ENCODE measurements around the gene IFI16. TPM values are rescaled to one million over a fixed set of nuclear protein-coding genes. Genes with fewer than 3 reads are reported as not detected.
A peak's percentile ranks its signal among the peaks of the same experiment; 100 is the strongest.

IFI16 gene
- total RNA-seq, result 15.5 TPM

DNA sequence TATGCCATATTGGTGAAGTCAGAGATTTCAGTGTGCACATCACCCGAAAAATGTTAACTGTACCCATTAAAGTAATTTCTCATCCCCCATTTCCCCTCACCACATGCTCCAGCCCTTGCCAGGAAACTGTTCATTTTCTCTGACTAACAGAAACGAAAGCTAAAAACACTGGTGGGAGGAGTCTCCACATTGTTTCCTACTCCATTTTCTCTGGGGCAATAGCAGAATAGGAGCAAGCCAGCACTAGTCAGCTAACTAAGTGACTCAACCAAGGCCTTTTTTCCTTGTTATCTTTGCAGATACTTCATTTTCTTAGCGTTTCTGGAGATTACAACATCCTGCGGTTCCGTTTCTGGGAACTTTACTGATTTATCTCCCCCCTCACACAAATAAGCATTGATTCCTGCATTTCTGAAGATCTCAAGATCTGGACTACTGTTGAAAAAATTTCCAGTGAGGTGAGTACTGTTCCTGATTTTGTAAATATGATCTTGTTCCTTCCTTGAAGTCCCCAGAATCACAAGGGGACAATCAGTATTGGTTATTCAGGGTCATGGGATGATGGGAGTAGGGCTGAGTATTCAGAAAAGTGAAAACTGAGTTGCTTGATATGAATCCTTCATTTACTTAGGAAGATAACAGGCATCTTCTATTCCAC lies at the start of gene IFI16:
IFI16 (plus strand) TSS at position 204 of the 658 bp plus-strand sequence. CDS start 4,774 bp downstream, outside the sequence.
- FAIRE-seq (no peak), DNase-seq (ENCODE audit: low spot score in 2 of 2) (peak in 1 of 2 donors; percentile 32)

DNA sequence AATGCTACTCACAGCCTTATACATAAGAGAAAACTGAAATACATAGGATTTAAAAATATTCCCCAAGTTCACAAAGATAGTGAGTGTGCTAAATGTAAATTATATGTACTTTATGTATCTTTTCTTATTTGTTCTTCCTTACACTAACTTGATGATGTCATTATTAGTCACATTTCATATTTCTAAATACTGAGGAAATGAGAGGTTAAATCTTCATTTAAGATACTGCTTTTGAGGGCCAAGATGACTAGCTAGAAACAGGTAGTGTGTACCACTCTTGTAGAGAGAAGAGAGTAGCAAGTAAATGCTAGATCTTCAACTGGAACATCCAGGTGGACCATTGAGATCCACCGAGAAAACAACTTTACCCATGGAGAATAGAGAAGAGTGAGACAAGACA lies 48.5 kb upstream of the IFI16 start:
- no peak for FAIRE-seq

DNA sequence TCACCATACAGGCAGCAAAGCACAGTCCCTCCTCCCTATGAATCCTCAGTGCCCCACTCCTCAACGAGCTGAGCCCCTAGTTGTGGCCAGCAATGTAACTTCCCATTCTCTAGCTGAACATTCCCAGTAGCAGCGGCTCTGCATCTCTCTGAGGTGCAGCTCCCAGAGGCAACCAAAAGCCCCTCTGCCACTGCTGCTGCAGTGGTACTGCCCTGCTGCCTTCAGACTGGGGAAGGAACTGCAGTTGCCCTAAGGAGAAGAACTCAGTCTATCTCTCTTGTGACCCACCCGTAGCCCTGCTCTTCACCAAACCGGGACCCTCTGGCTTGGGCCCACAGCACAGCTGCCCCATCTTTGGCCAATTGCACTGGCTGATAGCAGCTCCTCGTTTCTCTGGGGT lies 46.7 kb upstream of the IFI16 start:
- DNase-seq (ENCODE audit: low spot score in 2 of 2) (no peak), FAIRE-seq (no peak)

More for the DNA sequence above, 48.5 kb upstream of the IFI16 start:
- DNase-seq (ENCODE audit: low spot score in 2 of 2), result no peak

DNA sequence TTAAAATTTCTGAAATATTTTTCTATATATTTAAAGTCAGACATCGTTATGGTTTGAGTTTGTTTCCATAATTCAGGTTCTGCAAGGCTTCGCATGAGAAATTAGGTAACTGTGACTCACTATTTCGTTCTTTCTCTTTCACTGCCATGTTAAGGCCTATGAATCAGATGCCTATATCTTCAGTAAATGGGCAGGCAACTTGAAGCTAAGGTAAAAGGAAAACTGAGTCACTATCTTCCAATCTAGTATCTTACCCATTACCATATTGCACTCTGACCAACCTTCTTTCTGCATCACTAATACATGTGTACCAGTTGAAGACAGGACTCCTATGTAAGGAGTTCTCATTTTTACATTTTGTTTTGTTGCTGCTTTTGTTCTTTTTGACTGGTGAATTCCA lies 40.5 kb upstream of the IFI16 start:
- DNase-seq (ENCODE audit: low spot score in 2 of 2), result no peak
- no peak for FAIRE-seq

DNA sequence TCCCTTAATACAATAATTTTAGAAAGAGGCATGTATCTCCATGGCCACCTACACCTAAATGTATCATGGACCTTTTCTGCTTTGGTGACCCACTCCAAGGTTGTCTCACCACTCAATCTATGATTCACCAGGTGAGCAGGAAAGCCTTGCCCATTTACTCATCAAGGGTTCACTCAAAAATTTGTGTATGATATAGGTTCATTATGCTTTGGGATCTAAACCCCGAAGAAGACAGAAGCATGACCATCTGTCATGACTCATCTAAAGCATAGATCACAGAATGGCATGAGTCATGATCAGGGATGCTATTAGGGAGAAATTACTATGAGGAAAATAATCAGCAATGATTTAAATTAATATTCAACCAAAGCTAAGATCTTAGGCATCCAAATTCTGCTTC lies 39.9 kb upstream of the IFI16 start:
- no peak for FAIRE-seq
- DNase-seq (ENCODE audit: low spot score in 2 of 2), result no peak

DNA sequence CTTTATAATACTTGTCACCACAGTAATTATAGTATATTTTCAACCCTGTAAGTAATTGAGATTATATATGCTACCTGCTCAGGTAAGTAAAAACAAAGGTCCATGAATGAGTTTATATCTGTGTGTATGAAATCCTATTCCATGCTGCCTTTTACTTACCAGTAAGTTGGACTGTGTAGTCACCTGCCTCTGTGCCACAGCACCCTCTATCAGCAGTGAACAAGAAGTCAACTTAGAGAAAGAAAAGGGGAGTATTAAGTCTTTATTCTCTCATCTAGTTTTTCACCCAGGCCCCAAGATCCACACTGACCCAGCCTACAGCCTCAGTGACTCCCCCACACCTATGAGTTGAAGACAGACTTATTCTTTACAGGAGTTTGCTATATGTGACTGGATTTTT lies 36.9 kb upstream of the IFI16 start:
- DNase-seq (ENCODE audit: low spot score in 2 of 2) (no peak), FAIRE-seq (no peak)

DNA sequence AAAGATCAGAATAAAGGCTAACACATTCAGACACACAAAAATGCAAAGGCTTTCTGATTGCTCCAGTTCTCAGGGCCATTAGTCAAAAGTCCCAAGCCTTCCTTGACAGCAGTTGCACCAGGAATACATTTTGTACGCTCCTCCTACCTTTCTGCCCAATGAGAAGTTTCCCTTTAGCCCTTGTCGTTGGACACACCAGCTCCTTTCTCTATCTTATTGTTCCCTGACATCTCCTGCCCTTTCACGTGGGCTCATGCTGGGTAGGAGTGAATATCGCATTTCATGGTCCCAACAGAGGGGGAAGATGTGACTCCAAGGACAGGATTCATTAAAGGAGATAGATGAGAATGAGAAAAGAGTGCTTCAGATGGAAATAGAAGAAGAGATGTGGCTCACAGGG lies 33.5 kb upstream of the IFI16 start:
- FAIRE-seq (no peak), DNase-seq (ENCODE audit: low spot score in 2 of 2) (no peak)

DNA sequence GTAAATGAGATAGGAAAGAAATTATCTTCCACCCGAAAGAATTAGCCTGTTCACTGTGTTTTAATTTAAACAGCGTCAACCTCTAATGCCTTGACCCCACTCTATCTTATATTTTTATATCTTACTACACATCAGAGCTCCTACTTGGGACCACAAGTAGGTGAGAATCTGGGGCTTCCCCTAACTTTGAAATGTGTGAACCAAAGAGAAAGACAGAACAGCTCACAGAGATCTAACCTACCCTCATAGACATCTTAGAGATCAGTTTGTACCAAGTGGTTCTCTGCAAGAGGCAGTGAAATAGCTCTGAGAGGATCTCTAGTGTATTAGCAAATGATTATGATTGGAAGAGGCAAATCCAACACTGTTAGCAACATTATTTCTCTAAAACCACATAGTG lies 31.0 kb upstream of the IFI16 start:
- FAIRE-seq (no peak), DNase-seq (ENCODE audit: low spot score in 2 of 2) (no peak)

DNA sequence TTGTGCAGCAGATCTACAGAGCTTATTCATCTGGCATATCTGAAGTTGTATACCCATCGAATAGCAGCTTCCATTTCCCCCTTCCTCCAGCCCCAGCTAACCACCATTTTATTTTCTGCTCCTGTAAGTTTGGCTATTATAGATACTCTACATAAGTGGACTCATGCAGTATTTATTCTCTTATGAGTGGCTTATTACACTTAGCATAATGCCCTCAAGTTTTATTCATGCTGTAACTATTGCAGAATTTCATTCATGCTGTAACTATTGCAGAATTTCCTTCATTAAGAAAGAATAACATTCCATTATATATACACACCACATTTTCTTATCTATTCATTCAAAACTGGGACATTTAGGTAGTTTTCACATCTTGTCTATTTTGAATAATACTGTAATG lies 30.5 kb upstream of the IFI16 start:
- FAIRE-seq (no peak), DNase-seq (ENCODE audit: low spot score in 2 of 2) (no peak)

DNA sequence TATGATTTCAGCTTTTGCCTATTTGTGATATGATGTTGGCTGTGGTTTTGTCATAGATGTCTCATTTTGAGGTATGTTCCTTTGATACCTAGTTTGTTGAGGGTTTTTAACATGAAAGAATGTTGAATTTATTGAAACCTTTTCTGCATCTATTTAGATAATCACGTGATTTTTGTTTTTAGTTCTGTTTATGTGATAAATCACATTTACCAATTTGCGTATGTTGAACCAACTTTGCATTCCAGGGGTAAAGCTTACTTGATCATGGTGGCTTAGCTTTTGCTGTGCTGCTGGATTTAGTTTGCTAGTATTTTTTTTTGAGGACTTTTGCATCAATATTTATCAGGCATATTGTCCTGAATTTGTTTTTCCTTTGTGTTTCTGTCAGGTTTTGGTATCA lies 26.5 kb upstream of the IFI16 start:
- no peak for FAIRE-seq

DNA sequence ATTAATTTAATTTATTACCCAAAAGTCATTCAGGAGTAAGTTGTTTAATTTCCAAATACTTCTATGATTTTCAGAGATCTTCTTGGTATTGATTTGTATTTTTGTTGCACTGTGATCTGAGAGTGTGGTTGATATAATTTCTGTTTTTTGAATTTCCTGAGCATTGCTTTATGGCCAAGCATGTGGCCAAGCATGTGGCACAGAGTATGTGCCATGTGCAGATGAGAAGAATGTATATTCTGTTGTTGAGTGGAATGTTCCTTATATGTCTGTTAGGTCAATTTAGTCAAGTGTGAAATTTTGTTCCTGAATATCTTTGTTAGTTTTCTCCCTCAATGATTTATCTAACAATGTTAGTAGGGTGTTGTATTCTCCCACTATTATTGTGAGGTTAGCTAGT lies 25.3 kb upstream of the IFI16 start:
- DNase-seq (ENCODE audit: low spot score in 2 of 2) (no peak), FAIRE-seq (no peak)

More for the DNA sequence above, 26.5 kb upstream of the IFI16 start:
- no peak for DNase-seq (ENCODE audit: low spot score in 2 of 2)

DNA sequence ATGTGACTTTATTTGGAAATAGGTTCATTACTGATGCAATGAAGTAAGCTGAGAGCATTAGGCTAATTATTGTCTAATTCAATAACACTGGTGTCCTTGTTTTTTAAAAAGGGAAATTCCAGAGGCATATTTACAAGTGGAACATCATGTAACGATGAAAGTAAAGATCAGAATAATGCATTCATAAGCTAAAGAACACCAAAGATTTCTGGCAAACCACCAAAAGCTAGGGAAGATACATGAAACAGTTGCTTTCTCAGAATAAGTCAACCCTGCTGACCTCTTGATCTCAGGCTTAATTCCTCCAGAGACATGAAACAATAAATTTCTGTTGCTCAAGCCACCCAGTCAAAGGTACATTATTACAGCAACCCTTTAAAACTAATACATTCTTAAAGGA lies 20.3 kb upstream of the IFI16 start:
- FAIRE-seq (no peak), DNase-seq (ENCODE audit: low spot score in 2 of 2) (no peak)

DNA sequence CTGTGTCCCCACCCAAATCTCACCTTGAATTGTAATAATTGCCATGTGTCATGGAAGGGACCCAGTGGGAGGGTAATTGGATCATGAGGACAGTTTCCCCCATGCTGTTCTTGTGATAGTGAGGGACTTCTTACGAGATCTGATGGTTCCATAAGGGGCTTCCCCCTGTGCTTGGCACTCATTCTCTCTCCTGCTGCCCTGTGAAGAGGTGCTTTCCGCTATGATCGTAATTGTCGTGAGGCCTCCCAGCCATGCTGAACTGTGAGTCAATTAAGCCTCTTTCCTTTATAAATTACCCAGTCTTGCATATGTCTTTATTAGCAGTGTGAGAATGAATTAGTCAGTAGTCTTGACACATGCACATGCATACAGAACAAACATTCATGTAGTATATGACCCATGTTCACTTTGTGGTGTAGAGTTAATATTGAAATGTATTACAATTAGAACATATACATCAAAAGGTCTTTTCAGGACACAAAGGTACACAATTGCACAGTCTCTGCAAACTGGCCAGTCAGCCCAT lies 16.9 kb upstream of the IFI16 start:
- FAIRE-seq (no peak), DNase-seq (ENCODE audit: low spot score in 2 of 2) (no peak)

DNA sequence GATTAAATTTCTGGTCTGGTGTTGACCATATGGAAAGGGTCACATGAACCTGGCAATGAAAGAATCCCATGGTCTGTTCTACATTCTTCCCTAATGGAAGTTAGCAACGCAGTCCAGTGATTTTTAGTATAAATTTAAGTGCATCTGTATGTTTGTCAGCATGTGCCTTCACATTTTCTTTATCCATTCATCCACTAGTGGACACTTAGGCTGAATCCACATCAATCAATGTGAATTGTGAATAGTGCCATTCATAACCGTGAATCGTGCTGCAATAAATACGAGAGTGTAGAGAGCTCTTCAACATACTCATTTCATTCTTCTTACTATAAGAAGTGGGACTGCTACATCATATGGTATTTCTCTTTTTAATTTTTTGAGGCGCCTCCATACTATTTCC lies 12.7 kb upstream of the IFI16 start:
- DNase-seq (ENCODE audit: low spot score in 2 of 2), result no peak
- no peak for FAIRE-seq

DNA sequence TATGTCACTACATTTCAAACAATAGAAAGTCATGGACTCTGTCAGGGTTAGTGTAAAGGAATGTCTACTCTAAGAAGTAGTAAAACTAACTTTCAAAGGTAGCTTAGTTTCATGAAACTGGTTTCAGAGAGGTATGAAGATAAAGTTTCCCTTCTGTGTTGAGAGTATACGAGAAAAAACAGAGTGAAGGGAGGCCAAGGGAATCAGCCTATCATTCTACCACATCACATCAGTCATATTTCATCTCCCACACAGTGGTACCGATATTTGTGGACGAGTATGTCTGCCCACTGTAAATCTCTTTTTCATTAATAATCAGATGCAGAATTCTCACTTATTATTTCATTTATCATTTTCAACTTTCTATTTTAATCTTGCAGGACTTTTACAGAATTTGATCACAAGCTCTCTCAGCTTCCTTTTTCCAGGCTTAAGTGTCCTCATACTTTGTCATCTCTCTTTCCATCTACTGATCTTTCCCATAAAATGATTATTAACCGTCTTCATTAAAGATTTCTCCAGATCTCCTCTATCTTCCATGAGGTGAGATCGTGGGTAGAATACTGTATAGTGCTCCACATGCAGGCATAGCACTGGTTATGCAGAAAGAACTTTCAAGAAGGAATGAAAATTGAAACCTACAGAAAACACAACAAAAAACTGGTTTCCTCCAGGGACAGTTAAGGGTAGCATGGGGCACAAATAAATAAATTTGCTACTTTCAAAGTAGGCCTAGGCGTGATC lies 11.5 kb upstream of the IFI16 start:
- FAIRE-seq (no peak), DNase-seq (ENCODE audit: low spot score in 2 of 2) (no peak)

DNA sequence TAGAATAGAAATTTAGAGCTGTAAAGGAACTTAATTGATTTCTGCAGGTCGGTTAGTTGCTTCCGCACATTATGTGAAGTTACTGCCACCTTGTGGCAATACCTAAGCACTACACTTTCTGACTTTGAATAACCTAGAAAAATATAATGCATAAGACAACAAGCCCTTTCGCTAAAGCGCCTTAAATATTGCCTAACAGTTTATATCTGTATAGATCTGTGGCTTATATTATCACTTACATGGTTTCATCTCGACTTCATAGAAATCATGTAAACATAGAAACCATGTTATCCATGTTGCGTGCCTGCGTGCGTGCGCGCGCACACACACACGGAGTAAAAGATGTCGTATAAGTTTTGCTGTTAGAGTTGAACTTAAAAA lies 10.9 kb upstream of the IFI16 start:
- FAIRE-seq (peak; percentile 33), DNase-seq (ENCODE audit: low spot score in 2 of 2) (no peak)

DNA sequence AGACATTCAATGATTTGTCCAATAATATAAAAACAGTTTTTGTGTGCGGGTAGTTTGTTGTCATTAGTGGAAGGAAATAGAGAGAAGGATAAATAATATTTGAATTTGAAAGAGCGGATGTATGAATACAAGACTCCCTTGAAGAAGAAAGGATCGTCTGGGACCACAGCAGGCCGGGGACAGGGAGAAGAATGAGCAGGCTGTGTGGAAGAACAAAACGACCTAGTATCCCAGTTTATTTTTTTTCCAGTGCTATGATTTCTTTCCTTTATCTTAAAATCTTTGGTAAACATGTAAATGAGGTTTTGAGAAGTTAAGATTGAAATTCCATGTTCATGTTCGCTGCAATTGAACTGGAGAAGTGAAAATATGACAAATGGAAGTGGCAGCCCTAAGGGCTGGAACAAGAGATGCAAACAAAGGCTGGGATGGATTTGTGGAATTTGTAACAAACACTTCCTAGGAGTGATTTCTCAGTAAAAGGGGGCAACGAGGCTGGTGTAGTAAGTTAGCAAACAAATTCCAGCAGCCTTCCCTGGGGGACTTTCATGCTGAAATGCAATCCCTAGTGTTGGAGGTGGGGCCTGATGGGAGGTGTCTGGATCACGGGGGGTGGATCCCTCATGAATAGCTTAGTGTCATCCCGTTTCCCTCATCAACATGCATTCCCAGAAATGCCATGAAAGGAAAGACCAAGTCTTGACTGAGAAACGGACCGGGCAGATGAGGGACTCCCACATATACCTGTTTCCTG lies 10.2 kb upstream of the IFI16 start:
- FAIRE-seq (no peak), DNase-seq (ENCODE audit: low spot score in 2 of 2) (peak in 1 of 2 donors; percentile 14)

DNA sequence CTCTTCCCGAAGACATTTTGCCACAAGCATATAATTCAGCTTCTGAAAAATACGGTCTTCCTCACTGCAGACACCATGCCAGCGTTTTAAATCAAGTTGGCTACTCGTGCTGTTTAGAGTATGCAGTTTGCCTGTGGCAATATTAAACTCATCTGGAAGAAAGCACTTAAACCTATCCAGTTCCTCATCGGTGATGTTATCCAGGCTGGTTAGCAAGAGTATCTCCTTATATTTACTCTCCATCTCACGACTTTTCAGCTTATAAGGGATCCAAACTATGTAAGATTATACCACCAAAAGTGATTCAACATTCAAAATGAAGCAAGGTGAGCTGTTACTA lies 9.7 kb upstream of the IFI16 start:
- DNase-seq (ENCODE audit: low spot score in 2 of 2) (no peak), FAIRE-seq (no peak)

DNA sequence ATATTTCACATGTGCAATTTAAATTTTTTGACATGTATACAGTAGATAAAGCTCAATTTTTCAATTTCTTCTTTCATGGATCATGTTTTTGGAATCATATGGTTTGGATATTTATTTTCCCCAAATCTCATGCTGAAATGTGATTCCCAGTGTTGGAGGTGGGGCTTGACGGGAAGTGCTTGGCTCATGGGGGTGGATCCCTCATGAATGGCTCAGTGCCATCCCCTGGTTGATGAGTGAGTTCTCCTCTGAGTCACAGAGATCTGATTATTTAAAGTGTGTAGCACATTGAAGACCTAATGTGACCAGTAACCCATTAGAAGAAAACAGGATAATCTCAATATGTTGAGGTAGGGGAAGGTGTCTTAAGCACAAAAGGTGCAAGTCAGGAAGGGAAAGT lies 9.1 kb upstream of the IFI16 start:
- DNase-seq (ENCODE audit: low spot score in 2 of 2), result peak in 1 of 2 donors; percentile 48

DNA sequence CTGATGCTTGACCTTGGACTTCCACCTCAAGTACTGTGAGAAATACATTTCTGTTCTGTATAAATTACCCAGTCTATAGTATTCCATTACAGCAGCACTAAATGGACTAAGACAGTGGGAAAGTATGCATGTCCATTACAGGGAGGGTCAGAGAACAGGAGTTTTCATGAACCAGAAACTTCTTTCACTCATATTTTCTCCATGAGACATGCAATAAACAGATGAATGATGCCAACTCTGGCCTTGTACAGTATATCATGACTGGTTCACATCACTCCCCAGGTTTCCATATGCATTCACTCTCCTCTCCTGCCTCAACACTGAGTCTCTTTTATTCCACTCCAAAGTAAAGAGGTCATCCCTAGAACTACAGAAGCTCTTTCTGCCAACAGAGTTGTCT lies 4.5 kb upstream of the IFI16 start:
- FAIRE-seq (no peak), DNase-seq (ENCODE audit: low spot score in 2 of 2) (no peak)

More for the DNA sequence above, 9.1 kb upstream of the IFI16 start:
- FAIRE-seq, result no peak

DNA sequence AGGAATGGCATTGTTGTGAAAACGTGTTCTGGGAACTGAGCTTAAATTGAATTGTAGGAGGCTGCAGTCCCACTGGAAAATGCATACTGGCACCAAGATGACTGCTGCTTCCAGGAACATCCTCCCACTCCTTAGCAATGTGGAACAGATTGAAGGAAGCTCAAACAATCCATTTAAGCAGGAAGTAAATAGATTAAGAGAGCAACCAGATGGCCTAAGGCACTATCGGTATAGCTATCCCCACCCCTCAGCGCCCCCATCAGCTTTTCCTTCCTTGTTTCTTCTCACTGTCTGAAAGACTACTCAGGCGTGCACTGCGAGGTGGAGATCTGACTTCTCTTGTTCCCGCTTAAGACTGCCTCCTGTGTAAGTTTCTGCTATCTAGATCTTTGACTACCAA lies 4.0 kb upstream of the IFI16 start:
- FAIRE-seq, result no peak
- no peak for DNase-seq (ENCODE audit: low spot score in 2 of 2)
